IMR-90 (cell line): ENCODE data around the gene RND3.

Experiments used
- BHLHE40 ChIP-seq: fragments of 150-350 bp; IDR thresholded peaks from 2 replicates; pipeline ENCODE4 v1.6.1; 2016; ENCODE audit warnings: mild to moderate bottlenecking, low read depth, low read length
- CEBPB ChIP-seq: IDR thresholded peaks from 2 replicates; pipeline ENCODE4 v1.6.1; 2012; ENCODE audit warnings: low read depth, low read length, improper control_type of control experiment
- CTCF ChIP-seq: conservative IDR thresholded peaks from 2 replicates; pipeline ENCODE4 v1.5.1; 2012; ENCODE audit warnings: mild to moderate bottlenecking, low read depth, low read length, improper control_type of control experiment
- MAFK ChIP-seq: IDR thresholded peaks from 2 replicates; pipeline ENCODE4 v1.6.1; 2012; ENCODE audit warnings: low read depth, low read length, improper control_type of control experiment
- MAZ ChIP-seq: IDR thresholded peaks from 2 replicates; pipeline ENCODE4 v1.6.1; 2012; ENCODE audit warnings: low read depth, mild to moderate bottlenecking, low read length, improper control_type of control experiment, moderate library complexity, borderline replicate concordance
- MXI1 ChIP-seq: IDR thresholded peaks from 2 replicates; pipeline ENCODE4 v1.6.1; 2012; ENCODE audit warnings: low read depth, mild to moderate bottlenecking, low read length, moderate library complexity, borderline replicate concordance
- NFE2L2 ChIP-seq: fragments of 150-350 bp; IDR thresholded peaks from 2 replicates; pipeline ENCODE4 v1.6.1; 2016; ENCODE audit warnings: low read depth, mild to moderate bottlenecking, low read length
- POLR2A ChIP-seq: IDR thresholded peaks from 2 replicates; pipeline ENCODE4 v1.6.1; 2012; ENCODE audit warnings: mild to moderate bottlenecking, low read depth, low read length
- RAD21 ChIP-seq: IDR thresholded peaks from 2 replicates; pipeline ENCODE4 v1.6.1; 2012; ENCODE audit warnings: low read length, improper control_type of control experiment
- RCOR1 ChIP-seq: IDR thresholded peaks from 2 replicates; pipeline ENCODE4 v1.6.1; 2012; ENCODE audit warnings: mild to moderate bottlenecking, low read length, improper control_type of control experiment; ENCODE audit not compliant: insufficient replicate concordance
- SMC3 ChIP-seq: fragments of 150-350 bp; IDR thresholded peaks from 2 replicates; pipeline ENCODE4 v1.6.1; 2016; ENCODE audit warnings: low read depth, mild to moderate bottlenecking, antibody characterized with exemption, low read length, moderate library complexity

GRCh38 chr2:150476809-150477302 is 10.6 kb downstream of the RND3 start:
- TF ChIP-seq RAD21 (no peak), CTCF (no peak), RCOR1 (no peak), MAZ (no peak), POLR2A (no peak), MAFK (no peak), BHLHE40 (no peak), CEBPB (no peak), SMC3 (no peak), MXI1 (no peak), NFE2L2 (no peak)
